Fibroblast of lung (primary cell): Measurements from ENCODE around the gene RFESD. TPM values are rescaled to one million over a fixed set of nuclear protein-coding genes. Genes with fewer than 3 reads are reported as not detected.

ENCODE experiments used
- DNase-seq, 2 donors: peaks; one replicate each; pipeline versions ENCODE4 v3.0.0 to v3.0.0-alpha.2; 2010; ENCODE audit warnings: low read depth in 2 of 2
- H2AFZ ChIP-seq: 2 replicates; pipeline ENCODE4 v1.5.1; 2012; ENCODE audit warnings: low read length, control low read depth, inconsistent platforms
- H3K27ac ChIP-seq: 2 replicates; pipeline ENCODE4 v1.5.1; 2011; ENCODE audit warnings: low read length, control low read depth; ENCODE audit not compliant: insufficient read depth
- H3K27me3 ChIP-seq: 2 replicates; pipeline ENCODE4 v1.5.1; 2011; ENCODE audit warnings: mild to moderate bottlenecking, low read length; ENCODE audit not compliant: control insufficient read depth, insufficient read depth
- H3K36me3 ChIP-seq: 2 replicates; pipeline ENCODE4 v1.5.1; 2011; ENCODE audit warnings: low read length; ENCODE audit not compliant: control insufficient read depth, insufficient read depth
- H3K4me1 ChIP-seq: 2 replicates; pipeline ENCODE4 v1.5.1; 2011; ENCODE audit warnings: low read length; ENCODE audit not compliant: control insufficient read depth, insufficient read depth; ENCODE audit errors: extremely low read depth
- H3K4me2 ChIP-seq: 2 replicates; pipeline ENCODE4 v1.5.1; 2011; ENCODE audit warnings: low read length, control low read depth; ENCODE audit not compliant: insufficient read depth; ENCODE audit errors: extremely low read depth
- H3K4me3 ChIP-seq, 4 experiments: fragments of 200-600 bp in 1 of 4; sonication (generic) in 1 of 4; replicated peaks in 1 of 4; 2 replicates each; pipeline ENCODE4 v1.5.1; 2011 to 2016; ENCODE audit warnings: low read length in 4 of 4, low read depth in 3 of 4, mild to moderate bottlenecking in 3 of 4, control low read depth in 2 of 4, inconsistent platforms in 1 of 4, mixed read lengths in 1 of 4; ENCODE audit not compliant: insufficient read depth in 1 of 4; ENCODE audit errors: control extremely low read depth in 1 of 4
- H3K79me2 ChIP-seq: 2 replicates; pipeline ENCODE4 v1.5.1; 2012; ENCODE audit warnings: mild to moderate bottlenecking, low read length, inconsistent platforms; ENCODE audit not compliant: control insufficient read depth, insufficient read depth
- H3K9ac ChIP-seq: 2 replicates; pipeline ENCODE4 v1.5.1; 2011; ENCODE audit warnings: mild to moderate bottlenecking, low read length, control low read depth; ENCODE audit not compliant: insufficient read depth
- H3K9me3 ChIP-seq: 2 replicates; pipeline ENCODE4 v1.5.1; 2012; ENCODE audit warnings: low read depth, low read length; ENCODE audit not compliant: control insufficient read depth, insufficient read depth
- H4K20me1 ChIP-seq: 2 replicates; pipeline ENCODE4 v1.5.1; 2011; ENCODE audit warnings: low read length; ENCODE audit not compliant: control insufficient read depth, insufficient read depth; ENCODE audit errors: extremely low read depth
- EZH2 ChIP-seq: IDR thresholded peaks from 2 replicates; pipeline ENCODE4 v1.5.1; 2012; ENCODE audit warnings: low read length, control low read depth, mild to moderate bottlenecking; ENCODE audit errors: missing control alignments
- polyA plus RNA-seq, 2 donors: library from polyadenylated mRNA; depleted of rRNA in 1 of 2; stranded (reverse) in 1 of 2; unstranded in 1 of 2; fragments of >200 nt; gene quantifications; 2 replicates each; pipeline ENCODE4 v1.2.1, GENCODE V29; 2011 to 2012; ENCODE audit warnings: missing spikeins in 1 of 2
- total RNA-seq: library from RNA; depleted of rRNA; stranded (reverse); fragments of >200 nt; gene quantifications from 2 replicates; pipeline ENCODE4 v1.2.1, GENCODE V29; 2014
- TF ChIP-seq, protein P1 (sequence below), 2 donors: IDR thresholded peaks in 1 of 2; conservative IDR thresholded peaks in 1 of 2; 1 replicate in 1 of 2; 2 replicates in 1 of 2; pipeline ENCODE4 v1.5.1; 2011 to 2012; ENCODE audit warnings: low read length in 2 of 2, control low read depth in 1 of 2, inconsistent platforms in 1 of 2, low read depth in 1 of 2, mild to moderate bottlenecking in 1 of 2

The RFESD gene
- total and polyA plus RNA-seq, 2 donors (not counting 1 experiment from before 2014, with no cell fraction given) = 2.7 to 4.8 TPM

DNA sequence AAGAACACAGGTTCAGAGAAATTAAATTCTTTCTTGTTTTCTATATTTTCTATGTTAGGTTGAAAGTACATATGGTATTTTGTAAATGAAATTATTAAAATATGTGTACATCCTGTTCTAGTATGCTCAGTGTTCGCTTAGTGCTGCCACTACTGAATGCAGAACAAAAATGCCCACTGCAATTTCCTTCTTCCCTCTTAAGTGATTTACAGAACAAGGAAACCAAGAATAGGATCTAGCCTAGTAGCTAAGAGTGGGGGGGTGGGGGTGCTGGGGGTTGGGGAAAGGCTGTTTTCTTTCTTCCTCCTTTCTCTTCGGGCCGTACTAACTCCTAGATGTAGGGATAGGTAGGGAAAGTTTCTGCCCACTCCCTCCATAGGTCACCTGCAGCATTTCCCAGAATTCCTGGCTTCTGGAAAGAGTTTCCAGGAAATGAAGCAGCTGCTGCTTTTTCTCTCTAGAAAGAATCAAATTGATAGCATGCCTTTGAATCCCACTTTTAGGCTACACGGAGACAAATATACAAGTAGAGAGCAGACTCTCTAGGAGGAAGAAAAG lies 20.6 kb downstream of the RFESD start:
- Histone ChIP-seq H3K79me2 (no peaks in the 10 kb centered on the region), H3K4me3 (no peak overlapping the region), H3K9ac (no peak overlapping the region), H3K36me3 (no peaks in the 10 kb centered on the region), H3K27ac (no peak overlapping the region), H3K4me2 (no peak overlapping the region), H3K4me1 (peaks cover 19% of the 10 kb centered on the region), H3K27me3 (no peaks in the 10 kb centered on the region), H4K20me1 (no peaks in the 10 kb centered on the region), H3K9me3 (no peaks in the 10 kb centered on the region), H2AFZ (no peak overlapping the region)
- DNase-seq = no peak
- no peak for TF ChIP-seq EZH2
- TF ChIP-seq, protein P1, sequence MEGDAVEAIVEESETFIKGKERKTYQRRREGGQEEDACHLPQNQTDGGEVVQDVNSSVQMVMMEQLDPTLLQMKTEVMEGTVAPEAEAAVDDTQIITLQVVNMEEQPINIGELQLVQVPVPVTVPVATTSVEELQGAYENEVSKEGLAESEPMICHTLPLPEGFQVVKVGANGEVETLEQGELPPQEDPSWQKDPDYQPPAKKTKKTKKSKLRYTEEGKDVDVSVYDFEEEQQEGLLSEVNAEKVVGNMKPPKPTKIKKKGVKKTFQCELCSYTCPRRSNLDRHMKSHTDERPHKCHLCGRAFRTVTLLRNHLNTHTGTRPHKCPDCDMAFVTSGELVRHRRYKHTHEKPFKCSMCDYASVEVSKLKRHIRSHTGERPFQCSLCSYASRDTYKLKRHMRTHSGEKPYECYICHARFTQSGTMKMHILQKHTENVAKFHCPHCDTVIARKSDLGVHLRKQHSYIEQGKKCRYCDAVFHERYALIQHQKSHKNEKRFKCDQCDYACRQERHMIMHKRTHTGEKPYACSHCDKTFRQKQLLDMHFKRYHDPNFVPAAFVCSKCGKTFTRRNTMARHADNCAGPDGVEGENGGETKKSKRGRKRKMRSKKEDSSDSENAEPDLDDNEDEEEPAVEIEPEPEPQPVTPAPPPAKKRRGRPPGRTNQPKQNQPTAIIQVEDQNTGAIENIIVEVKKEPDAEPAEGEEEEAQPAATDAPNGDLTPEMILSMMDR (conservative IDR thresholded peaks at IDR 0.05 in 1 of 2, IDR thresholded peaks at IDR 0.05 in 1 of 2; ENCODE audit: low read depth in 1 of 2, low read length in 2 of 2) = no peak

- H3K9ac ChIP-seq = no peak overlapping the region
- H3K9me3 ChIP-seq = no peaks in the 10 kb centered on the region
- no peaks in the 10 kb centered on the region for H3K79me2 ChIP-seq
- DNase-seq = no peak
- H3K27me3 ChIP-seq = no peaks in the 10 kb centered on the region
- H2AFZ ChIP-seq = no peak overlapping the region
- TF ChIP-seq, protein P1 (conservative IDR thresholded peaks at IDR 0.05 in 1 of 2, IDR thresholded peaks at IDR 0.05 in 1 of 2; ENCODE audit: low read depth in 1 of 2, low read length in 2 of 2) = no peak
- no peak for TF ChIP-seq EZH2
- H3K4me2 ChIP-seq = no peak overlapping the region
- H3K4me1 ChIP-seq = peaks cover 19% of the 10 kb centered on the region
- H3K4me3 ChIP-seq = no peak overlapping the region
- no peaks in the 10 kb centered on the region for H3K36me3 ChIP-seq
- no peak overlapping the region for H3K27ac ChIP-seq
- no peaks in the 10 kb centered on the region for H4K20me1 ChIP-seq
These were observed 21.1 kb downstream of the RFESD start for GRCh38 chr5:95667678-95668077.

- Histone ChIP-seq H3K4me1 (peaks cover 19% of the 10 kb centered on the region), H2AFZ (no peak overlapping the region), H3K4me3 (no peak overlapping the region), H3K36me3 (no peaks in the 10 kb centered on the region), H4K20me1 (no peaks in the 10 kb centered on the region), H3K4me2 (no peak overlapping the region), H3K9ac (no peak overlapping the region), H3K9me3 (no peaks in the 10 kb centered on the region), H3K79me2 (no peaks in the 10 kb centered on the region), H3K27ac (no peak overlapping the region), H3K27me3 (no peaks in the 10 kb centered on the region)
- DNase-seq = peak; percentile 23 to 65
- TF ChIP-seq, protein P1 (conservative IDR thresholded peaks at IDR 0.05 in 1 of 2, IDR thresholded peaks at IDR 0.05 in 1 of 2; ENCODE audit: low read depth in 1 of 2, low read length in 2 of 2) = no peak
These were observed 21.6 kb downstream of the RFESD start for GRCh38 chr5:95668216-95668615.
